ENCODE data around the gene FASN.

Gene FASN

DNA sequence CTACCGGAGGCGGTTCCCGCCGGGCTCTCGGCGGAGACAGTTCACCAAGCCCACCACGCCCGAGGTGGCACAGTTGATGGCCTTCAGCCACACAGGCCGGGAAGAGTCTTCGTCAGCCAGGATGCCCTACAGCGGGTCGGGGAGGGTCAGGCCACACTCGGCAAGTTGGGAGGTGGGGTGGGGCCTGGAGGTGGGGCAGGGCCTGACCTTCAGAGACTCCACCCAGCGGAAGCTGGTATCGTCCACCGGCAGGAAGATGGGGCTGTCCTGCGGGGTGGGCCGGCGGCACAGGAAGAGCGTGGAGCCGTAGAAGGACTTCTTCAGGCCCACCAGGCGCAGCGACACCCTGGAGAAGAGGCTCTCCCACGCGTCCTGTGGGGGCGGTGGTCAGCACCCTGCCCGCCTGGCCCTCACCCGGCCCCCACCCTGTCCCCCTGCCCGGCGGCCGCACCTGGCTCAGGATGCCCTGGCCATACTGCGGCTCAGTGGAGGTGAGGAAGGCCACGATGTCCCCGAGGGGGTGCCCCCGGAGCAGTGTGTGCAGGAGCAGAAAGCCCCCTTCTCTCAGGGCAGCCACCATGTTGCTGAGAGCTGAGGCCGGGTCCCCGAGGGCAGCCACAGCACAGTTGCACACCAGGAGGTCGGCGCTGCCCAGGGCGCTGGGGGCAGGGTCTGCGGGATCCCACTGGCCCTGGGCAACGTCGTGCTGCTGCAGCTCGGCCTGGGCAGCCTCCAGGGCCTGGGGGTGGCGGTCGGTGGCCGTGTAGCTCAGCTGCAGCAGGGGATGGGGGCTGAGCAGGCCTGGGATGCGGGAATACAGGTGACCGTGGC lies 12.8 kb downstream of the FASN start:
- no peak overlapping the region for H3K4me3 ChIP-seq (ENCODE audit: low read depth, low read length)
- in situ Hi-C loops (cut with HindIII; ENCODE audit: low sequenced_read_pairs), result no loop called here
- no peak for DNase-seq (ENCODE audit: low read depth)
- TF ChIP-seq, protein P1, sequence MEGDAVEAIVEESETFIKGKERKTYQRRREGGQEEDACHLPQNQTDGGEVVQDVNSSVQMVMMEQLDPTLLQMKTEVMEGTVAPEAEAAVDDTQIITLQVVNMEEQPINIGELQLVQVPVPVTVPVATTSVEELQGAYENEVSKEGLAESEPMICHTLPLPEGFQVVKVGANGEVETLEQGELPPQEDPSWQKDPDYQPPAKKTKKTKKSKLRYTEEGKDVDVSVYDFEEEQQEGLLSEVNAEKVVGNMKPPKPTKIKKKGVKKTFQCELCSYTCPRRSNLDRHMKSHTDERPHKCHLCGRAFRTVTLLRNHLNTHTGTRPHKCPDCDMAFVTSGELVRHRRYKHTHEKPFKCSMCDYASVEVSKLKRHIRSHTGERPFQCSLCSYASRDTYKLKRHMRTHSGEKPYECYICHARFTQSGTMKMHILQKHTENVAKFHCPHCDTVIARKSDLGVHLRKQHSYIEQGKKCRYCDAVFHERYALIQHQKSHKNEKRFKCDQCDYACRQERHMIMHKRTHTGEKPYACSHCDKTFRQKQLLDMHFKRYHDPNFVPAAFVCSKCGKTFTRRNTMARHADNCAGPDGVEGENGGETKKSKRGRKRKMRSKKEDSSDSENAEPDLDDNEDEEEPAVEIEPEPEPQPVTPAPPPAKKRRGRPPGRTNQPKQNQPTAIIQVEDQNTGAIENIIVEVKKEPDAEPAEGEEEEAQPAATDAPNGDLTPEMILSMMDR (IDR thresholded peaks at IDR 0.05; ENCODE audit: low read depth, low read length, missing control alignments), result no peak

DNA sequence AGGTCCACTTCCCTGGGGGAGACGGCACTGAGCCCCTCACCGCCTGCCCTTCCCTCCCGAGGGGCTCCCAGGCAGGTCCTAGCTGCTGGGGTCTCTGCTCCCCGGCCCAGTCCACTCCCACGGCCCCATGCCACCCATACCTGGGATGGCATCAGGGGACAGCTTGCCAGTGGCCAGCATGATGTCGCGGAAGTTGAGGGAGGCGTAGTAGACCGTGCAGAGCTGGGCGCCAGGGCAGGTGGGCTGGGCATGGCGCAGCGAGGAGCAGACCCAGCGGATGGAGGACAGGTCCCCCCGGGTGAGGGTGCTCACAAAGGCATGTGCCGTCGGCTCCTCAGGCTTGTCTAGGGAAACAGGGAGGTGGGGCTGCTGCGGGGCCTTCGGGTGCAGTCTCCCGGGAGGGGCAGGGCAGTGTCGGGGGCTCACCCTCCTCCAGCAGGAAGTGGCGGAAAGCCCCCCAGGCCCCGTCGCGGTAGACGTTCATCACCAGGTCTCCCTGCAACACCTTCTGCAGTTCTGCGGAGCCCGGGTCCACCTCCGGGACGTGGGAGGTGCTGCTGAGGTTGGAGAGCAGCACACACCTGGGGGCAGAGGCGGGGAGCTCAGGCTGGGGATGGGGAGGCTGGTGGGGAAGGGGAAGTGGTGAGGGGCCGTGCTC lies 13.5 kb downstream of the FASN start:
- in situ Hi-C loops (cut with HindIII; ENCODE audit: low sequenced_read_pairs), result no loop called here
- TF ChIP-seq, protein P1 (IDR thresholded peaks at IDR 0.05; ENCODE audit: low read depth, low read length, missing control alignments), result no peak
- no peak overlapping the region for H3K4me3 ChIP-seq (ENCODE audit: low read depth, low read length)
- DNase-seq (ENCODE audit: low read depth), result no peak

DNA sequence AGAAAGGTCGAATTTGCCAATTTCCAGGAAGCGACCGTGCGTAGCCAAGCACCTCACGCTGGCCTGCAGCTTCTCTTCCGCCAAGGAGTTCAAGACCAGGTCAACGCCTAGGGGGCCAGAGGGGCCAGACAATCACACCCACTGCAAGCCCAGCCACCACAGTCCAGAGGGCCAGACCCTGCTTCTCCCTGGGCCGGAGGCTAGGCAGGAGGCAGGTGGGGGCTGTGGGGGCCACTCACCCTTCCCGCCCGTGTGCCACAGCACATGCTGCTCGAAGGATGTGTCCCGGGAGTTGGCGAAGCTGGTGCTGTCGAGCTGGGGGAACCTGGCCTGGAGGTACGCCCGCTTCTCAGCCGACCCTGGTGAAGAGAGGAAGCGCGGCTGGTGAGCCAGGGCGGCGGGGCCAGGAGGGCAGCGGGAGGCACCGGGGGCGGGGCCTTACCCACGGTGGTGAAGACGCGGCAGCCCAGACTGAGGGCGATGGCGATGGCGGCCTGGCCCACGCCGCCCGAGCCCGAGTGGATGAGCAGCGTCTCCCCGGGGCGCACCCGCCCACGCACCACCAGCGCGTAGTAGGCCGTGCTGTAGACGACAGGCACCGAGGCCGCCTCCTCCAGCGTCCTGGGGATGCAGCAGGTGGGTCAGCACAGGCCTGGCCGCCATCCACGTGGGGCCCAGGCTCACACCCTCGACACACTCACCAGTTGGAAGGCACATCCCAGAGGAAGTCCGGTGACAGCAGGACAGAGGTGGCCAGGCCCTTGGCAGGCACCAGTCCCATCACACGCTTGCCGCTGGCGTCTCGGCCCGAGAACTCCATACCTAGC lies 14.3 kb downstream of the FASN start:
- DNase-seq (ENCODE audit: low read depth), result no peak
- in situ Hi-C loops (cut with HindIII; ENCODE audit: low sequenced_read_pairs), result no loop called here
- no peak overlapping the region for H3K4me3 ChIP-seq (ENCODE audit: low read depth, low read length)
- TF ChIP-seq, protein P1 (IDR thresholded peaks at IDR 0.05; ENCODE audit: low read depth, low read length, missing control alignments), result no peak

DNA sequence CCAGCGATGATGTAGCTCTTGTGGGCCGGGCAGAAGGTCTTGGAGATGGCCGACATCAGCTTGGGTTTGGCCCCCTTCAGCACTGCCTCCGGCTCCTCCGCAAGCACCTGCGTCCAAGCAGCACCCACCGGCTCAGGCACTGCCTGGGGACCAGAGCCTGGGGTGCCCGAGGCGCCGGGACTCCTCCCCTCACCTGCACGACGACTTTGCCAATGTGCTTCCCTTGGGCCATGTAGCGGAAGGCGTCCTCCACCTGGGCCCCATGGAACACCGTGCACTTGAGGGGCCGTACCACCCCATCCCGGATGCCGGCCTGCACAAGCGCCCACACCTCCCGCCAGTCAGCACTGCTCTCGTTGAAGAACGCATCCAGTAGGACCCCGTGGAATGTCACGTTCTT lies 15.0 kb downstream of the FASN start:
- H3K4me3 ChIP-seq (ENCODE audit: low read depth, low read length), result no peak overlapping the region
- no peak for DNase-seq (ENCODE audit: low read depth)
- in situ Hi-C loops (cut with HindIII; ENCODE audit: low sequenced_read_pairs), result no loop called here
- TF ChIP-seq, protein P1 (IDR thresholded peaks at IDR 0.05; ENCODE audit: low read depth, low read length, missing control alignments), result no peak

DNA sequence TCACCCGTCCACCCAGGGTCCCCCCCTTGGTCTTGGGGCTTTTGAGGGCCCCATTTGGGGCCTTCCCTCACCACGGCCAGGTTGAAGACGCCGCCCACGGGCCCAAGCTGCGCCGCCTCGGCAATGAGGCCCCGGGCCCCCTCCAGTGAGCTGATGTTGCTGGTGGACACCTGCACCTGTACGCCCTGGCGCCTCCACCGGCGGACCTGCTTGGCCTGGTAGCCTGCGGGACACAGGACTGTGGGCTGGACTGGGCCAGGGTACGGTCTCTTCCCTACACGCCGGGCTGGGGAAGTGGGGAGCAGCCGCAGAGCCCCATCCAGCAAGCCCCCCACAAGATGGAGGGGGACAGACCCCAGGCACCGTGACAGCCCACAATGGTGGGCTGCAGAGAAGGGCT lies 15.6 kb downstream of the FASN start:
- in situ Hi-C loops (cut with HindIII; ENCODE audit: low sequenced_read_pairs), result no loop called here
- no peak for DNase-seq (ENCODE audit: low read depth)
- TF ChIP-seq, protein P1 (IDR thresholded peaks at IDR 0.05; ENCODE audit: low read depth, low read length, missing control alignments), result no peak
- no peak overlapping the region for H3K4me3 ChIP-seq (ENCODE audit: low read depth, low read length)

DNA sequence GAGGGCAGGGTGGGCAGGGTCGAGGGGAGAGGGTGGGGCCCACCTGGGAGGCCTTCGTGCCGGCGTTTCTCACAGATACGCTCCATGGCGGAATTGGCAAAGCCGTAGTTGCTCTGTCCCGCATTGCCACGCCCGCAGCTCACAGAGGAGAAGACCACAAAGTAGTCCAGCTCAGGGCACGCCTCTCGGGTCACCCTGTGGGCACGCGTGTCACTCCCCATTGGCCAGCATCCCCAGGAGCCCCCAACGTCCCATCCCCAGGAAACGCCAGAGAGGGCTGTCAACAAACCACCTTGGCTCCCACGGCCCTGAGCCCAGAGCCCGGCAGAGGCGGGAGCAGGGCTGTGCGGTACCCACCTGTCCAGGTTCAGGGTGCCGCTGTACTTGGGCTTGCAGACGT lies 16.1 kb downstream of the FASN start:
- in situ Hi-C loops (cut with HindIII; ENCODE audit: low sequenced_read_pairs), result no loop called here
- no peak for DNase-seq (ENCODE audit: low read depth)

More for the DNA sequence above, 16.1 kb downstream of the FASN start:
- no peak overlapping the region for H3K4me3 ChIP-seq (ENCODE audit: low read depth, low read length)
- TF ChIP-seq, protein P1 (IDR thresholded peaks at IDR 0.05; ENCODE audit: low read depth, low read length, missing control alignments), result no peak
